ENCODE measurements around the gene FERMT1.
A peak's percentile ranks its signal among the peaks of the same experiment; 100 is the strongest.
"Not testable (repeated sequence)": the region's sequence is repeated elsewhere in the genome, so short reads cannot be mapped to it uniquely, and the experiment has no call there.

FERMT1 gene

DNA sequence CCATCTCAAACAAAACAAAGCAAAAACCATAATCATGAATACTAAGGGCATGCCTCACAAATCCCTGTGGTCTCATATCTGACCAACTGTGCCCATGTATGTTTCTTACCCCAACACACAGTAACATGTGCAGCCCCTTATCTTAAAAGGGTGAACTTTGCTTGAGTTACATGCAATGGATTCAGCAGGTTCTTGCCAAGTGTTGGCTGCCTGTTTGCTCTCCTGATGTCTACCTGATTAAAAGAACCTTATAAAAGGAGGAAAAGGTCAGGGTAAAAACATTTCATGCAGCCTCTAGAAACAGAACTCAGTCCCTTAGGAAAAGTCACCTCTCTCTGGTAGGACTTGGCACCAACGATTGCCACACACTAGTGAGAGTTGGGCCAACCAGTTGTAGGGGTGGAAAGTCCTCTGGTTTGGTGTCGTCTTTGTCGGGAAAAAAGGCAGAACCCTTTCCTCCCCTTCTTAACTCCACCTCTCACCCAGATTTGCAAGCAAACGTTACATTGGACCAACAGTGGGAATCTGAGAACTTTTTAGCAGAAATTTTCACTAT, 55.0 kb downstream of the FERMT1 start:
- no peak for DNase-seq

DNA sequence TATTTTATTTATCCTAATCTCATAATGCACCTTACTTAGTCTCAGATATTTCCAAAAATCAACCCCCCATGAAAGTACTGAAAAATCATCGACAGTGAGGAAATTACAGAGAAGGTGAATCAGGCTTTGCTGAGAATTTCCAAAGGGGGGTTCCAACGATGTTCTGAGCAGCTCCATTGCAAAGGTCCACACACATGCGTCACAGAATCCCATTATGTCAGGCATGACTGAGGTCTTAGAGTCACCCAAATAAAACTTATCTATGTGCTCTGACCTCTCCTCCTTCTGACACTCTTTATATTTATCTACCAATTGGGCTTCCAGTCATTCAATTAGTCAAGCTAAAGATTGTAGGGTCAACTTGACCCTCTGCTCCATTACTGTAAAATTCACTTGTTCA, 56.2 kb downstream of the FERMT1 start:
- no peak for DNase-seq

DNA sequence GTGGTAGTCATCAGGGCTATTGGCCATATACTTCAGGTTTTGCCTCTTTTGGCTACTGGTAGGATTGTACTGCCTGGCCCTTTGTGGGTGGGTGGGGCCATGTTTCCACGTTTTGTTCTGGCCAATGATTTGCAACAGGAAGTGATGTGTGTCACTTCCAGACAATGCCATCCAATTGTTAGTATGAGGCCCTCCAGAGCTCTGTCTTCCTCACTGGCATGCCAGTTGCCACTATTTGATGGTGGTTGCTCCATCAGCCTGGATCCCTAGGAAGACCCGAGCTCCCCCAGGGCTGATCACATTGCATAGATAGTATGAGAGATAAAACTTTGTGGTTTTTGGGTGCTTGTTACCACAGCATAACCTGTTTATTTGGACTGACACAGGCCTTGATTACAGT, 61.3 kb downstream of the FERMT1 start:
- DNase-seq, result no peak

DNA sequence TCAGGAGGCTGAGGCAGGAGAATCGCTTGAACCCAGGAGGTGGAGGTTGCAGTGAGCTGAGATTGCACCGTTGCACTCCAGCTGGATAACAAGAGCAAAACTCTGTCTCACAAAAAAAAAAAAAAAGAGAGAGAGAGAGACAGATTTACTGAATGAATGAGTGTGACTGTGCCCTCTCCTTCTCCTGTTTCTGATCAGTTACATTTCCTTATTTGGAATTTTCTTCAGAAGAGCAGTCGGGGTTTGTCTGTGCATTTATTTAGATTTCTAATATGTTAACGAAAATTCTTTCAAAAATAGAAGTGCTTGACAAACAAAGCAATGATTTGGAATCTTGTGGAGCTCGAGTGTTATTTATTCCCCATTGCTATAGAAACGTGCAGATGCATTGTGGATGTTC, 62.6 kb downstream of the FERMT1 start:
- no peak for DNase-seq

DNA sequence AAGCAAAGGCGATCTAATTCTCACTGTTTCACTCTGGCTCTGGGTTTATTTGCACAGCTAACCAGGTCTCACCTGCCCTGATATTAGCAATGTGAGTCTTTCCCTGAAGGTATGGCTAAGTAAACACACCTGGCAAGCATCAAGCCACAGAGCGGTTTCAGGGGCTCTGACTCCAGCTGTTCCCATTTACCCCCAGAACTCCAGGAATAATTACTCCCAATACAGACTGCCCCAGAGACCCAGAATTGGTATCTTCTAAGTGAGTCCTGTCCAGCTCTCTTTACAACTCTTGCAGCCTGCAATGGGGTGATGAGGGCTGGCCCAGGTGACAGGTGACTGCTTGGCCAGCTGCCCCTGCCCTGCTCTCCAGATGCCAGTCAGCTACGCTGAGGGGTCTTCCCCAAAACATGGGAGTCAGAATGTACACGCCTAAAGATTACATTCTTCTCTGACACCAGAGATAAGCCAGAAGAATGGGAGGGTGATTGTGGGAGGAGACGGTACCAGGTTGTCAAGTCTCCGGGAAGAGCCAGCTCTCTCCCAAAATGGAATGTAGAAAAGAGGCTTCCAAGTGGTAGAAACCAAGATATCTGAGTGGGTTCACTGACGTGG, 64.0 kb downstream of the FERMT1 start:
- DNase-seq, result peak; percentile 92

DNA sequence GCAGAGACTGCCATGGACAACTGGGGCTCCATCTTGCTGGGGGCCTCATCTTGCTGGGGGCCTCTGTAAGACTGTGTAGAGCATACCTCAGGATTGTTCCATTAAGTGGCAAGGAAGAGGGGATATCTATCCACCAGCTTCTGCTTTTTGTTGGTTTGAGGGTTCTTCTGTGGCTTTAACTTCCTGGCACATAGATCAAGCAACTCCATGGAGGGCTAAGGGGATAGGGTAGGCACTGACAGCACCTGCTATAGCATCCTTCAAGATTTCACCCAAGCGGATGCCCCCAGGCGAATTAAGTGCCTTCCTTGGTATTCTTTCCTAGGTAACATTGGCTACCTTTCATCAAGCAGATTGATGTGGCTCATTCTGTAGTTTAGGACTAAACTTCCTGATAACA, 65.1 kb downstream of the FERMT1 start:
- no peak for DNase-seq

DNA sequence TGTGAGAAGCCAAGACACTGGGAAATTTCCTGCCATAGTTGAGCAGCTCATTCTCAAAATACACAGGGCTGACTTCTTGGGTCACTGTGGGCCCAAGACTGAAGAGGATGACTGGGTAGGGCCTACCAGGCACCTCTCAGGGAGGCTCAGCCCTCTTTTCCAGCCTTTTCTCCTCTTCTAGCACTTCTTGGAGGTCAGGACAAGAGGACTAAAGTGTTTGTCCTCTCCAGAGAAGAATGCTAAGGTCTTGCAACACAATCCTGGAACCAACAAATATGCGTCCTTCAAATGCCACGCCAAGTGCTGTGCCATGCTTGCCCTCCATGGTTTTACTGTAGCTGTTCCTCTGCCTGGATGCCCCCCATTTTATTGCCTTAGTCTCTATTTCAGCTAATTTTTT, 65.7 kb downstream of the FERMT1 start:
- no peak for DNase-seq

DNA sequence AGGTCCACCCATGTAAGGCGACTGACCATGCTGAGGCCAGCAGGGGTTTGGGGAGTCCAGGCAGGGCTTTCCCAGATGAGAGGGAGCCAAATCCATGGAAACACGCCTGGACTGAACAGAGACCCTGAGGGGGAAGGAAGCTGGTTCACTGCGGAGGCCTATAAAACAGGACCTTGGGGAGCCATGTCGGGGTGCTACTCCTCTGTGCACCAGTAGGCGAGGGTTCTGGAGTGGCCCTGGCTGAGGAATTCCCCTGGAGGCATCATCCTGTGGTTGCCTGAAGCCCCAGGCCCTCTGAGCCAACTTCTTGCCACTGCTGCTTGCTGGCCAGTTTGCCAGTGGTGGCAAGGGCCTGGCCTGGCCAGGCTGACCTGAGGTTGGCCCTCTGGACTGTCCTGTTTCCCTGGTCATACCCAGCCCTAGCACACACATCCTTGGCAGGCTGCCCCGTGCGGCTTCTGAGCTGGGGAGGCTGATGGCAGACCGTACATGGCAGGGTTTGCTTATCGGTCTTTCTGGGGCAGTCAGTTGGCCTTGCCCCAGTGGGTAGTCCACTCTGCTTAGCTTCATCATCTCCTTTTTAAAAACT, 66.8 kb downstream of the FERMT1 start:
- DNase-seq, result no peak

DNA sequence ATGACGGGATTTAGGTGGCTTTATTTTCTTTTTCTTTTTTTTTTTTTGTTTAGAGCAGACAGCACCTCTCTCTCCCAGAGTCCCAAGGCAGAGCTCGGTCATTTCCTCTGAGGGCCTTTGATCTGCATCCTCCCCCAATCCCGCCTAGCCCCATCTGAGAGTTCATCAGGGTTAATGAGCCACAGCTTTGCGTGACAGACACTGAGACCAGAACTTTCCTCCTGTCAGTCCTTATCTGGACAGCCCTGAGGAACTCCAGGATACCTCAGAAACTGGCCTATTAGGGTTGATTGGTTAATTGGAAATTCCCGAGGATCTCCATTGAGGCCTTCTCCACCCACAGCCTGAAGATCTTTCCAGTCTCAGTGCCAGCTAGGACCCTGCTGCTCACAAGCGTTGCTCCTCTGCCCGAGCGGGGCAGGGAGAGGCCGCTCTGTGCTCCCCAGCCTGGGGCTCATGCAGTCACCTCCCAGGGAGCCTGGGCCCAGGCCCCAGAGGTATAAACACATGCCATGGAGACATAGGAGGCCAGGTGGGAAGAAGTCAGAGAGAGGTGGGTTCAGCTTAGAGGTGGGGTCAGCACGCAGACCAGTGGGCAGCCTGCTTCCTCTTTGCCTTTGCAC, 67.6 kb downstream of the FERMT1 start:
- DNase-seq, result no peak

DNA sequence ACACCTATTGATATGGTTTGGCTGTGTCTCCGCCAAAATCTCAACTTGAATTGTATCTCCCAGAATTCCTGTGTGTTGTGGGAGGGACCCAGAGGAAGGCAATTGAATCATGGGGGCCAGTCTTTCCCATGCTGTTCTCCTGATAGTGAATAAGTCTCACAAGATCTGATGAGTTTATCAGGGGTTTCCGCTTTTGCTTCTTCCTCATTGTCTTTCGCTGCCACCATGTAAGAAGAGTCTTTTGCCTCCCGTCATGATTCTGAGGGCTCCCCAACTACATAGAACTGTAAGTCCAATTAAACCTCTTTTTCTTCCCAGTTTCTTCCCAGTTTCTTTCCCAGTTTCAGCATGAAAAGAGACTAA, 68.2 kb downstream of the FERMT1 start:
- not testable (repeated sequence) for DNase-seq

DNA sequence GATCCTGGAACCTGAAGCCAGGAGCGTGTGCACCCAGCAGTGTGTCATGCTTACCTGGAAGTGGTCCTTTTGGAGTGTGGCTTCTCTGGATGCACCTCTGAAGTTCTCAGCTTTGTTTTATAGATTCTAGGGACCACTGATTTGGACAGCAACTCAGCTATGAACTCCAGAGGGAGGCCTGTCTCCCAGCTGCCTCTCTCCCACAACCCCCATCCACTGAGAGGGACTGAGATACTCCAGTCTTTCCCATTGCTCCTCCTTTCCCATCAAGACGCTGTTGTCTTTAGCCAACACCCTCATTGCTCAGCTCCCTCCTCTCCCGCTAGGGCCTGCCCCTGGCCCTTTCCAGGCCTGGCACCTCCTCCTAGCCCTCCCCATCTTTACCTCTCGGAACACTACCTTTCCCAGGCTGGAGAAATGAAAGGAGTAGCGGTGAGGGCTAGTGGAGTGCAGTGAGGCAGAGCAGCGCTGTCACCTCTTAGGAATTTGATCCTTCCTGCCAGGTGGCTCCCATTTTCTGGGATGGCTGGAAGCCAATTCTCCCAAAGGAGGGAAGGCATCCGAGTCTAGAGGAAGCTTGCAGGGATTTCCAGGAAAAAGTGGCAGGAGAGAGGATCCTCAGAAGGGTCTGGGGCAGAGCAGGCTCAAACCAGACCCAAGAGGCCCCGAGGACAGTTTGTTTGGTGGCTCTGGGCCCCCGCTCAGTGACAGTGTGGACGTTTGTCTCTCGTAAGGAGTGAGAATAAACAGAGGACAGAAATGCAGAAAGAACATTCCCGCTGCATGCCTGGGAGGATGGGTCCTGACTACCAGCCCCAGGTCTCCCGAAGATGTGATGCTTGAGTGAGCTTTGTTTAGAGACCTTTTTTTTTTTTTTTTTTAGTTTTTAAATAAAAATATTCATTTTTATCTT, 68.8 kb downstream of the FERMT1 start, which contains the start of gene LRRN4:
LRRN4 (minus strand) TSS at position 285 of the 913 bp plus-strand sequence. CDS start 1,261 bp downstream, outside the sequence.
- peak; percentile 28 for DNase-seq

DNA sequence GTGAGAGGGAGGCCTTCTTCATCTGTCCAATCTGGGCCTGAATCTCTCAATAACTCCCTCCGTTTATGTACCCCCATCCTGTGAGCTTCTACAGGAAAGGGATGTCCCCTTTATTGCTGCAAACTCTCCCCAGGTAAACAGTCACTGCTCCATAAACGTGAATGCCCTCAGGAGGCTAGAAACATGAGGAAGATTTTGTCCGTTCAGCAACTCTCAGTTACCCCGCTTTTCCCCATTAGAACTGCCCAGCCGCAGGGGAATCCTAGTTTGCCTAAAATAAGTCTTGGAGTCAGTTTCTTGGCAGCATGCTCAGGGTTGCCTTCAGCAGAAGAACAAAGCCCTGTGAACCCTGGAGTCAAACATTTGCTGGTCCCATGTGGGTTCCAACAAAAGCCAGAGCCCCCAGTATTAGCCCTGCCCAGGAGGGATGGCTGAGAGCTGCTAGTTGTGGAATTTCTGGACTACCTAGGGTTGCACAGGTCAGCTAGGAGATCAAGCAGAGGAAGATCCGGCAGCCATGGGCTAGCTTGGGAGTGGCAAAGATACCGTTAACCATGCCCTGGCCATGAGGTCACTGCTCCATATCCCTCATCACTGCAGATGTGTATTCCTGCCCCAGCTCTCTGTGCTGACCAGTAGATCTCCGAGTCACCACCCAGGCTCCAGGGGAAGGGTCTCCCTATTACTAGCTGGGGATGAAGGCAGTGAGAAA, 69.6 kb downstream of the FERMT1 start:
- DNase-seq, result no peak

DNA sequence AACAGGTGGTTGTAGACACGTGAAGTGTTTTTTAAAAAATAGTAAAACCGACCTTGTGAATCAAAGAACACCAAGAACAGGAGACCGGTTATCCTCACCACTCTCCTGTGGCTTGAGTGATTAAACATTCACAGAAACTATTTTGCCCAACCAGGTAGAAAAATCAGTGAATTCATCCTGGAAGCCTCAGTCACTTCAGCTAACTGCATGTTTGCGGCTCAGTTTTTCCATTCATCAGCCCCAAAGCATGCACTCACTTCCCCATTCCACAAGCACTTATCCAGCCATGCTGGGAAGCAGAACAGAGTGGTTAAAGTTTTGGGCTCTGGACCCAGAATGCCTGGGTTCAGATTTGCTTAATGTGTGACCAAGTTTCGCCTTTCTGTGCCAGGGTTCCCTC, 71.3 kb downstream of the FERMT1 start:
- DNase-seq, result no peak

DNA sequence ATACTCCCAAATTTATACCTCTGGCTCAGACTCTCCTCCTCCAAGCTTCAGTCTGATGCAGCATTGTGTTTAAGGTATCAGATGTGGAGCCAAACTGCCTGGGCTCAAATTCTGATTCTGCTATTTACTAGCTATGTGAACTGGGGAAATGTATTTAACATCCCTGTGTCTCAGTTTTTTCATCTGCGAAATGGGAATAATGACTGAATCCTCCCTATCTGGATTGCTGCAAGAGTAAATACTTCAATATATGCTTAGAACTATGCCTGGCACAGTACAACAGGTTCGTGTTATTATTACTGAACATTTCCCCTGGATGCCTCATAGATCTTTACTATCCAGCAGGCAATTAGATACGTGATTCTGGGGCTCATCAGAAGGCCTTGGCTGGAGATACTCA, 74.4 kb downstream of the FERMT1 start:
- DNase-seq, result no peak

DNA sequence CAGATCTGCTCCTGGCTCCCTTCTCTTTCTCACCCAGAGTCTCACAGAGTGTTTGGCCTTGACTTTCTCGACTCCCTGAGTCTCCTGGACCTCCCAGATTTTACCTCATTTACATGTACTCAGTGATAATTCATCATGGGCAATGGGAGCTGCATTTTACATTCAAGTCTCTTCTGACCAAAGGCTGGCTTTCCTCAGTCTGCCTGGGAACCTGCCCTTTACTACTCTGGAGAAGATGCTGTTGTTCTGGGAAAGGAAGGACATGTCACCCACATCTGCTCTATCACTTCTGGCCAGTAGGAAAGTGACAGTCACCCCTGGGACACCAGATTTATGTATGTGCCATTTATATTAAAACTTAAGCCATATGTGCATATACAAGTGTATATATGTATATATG, 76.4 kb downstream of the FERMT1 start:
- no peak for DNase-seq

DNA sequence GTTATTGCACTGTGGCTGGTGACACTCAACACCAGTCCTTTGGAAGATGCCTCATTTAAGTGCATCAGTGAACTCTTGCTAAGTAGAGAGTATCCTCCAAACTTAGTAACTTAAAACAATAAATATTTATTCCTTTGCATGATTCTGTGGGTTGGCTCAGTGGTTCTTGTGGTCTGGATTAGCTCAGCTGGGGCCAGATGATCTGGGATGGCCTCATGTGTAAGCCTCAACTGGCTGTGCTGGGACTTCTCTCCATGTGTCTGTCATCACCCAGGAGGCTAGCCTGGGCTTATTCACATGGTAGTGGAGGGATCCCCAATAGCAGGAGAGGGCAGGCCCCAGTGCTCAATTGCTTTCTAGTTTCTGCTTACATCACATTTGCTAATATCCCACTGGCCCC, 77.3 kb downstream of the FERMT1 start:
- DNase-seq, result no peak

DNA sequence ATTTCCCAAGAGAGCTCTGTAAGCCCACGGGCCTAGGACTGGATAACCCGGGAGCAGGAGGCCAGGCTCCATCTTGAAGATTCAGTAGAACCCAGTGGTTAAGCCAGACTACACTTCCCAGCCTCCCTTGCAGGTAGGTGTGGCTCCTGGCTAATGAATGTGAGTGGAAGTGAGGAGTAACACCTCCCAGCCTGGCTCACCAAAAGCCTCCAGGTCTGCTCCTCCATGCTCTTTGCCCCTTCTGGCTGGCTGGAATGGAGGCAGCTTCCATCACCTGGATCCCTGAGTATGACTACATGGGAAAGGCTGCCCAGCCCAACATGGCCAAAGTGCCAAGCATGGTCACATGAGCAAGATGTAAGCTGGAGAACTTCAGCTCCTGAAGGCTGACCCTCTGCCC, 78.7 kb downstream of the FERMT1 start:
- no peak for DNase-seq

DNA sequence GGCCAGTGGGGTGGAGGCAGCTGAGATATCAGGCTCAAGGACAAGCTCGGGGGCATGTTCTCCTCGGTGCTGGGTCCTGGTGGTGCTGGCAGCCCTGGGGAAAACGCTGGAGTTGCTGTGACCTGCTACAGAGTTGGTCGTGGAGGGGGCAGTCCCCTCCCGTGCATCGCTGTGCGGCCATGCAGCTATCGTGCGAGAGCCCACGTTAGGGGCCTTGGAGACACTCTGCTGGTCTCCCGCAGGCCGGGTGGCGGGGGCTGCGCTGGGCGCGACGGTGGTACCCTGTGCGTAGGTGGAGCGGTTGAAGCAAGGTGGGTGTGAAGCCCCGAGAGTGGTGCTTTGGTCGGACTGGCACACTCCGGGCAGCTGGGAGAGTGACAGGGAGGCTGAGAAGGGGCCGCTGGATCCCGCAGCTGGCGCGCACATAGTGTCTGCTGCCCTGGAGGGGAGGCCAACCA, 81.0 kb downstream of the FERMT1 start:
- DNase-seq, result no peak

DNA sequence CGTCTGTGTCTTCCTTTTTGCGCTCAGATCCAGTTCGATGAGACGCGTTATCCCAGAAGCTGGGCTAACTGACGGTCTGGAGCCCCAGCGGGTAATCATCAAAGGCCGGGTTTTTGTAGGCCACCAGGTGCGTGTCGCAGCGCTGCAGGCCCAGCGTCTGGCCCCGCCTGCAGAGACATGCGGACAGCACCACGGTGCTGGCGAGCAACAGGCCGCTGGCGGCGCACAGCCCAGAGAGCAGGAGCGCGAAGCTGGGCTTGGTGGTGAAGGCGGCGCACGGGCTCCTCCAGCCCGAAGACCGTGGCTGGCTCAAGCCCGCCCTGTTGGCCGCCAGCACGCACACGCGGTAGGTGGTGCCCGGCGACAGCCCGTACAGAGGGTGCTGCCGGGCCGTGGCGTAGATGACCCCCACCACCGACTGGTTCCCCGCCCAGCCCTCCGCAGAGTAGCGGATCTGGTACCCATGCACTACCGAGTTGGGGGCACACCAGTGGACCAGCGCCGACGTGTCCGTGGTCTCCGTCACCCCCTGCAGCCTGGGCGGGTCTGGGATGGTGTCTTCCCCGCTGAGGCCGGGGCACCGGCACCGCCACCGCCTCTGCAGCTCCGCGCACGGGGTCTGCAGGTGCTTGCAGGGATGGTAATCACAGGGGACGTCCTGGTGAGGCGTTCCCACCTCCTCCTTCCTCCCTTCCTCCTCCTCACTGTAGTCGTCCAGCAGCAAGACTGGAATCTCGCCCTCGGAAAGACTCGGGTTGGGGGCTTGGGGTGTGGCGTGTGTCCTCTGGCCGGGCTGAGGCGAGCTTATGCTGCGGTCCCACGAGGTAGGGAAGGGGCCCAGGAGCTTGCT, 81.6 kb downstream of the FERMT1 start:
- DNase-seq, result no peak

DNA sequence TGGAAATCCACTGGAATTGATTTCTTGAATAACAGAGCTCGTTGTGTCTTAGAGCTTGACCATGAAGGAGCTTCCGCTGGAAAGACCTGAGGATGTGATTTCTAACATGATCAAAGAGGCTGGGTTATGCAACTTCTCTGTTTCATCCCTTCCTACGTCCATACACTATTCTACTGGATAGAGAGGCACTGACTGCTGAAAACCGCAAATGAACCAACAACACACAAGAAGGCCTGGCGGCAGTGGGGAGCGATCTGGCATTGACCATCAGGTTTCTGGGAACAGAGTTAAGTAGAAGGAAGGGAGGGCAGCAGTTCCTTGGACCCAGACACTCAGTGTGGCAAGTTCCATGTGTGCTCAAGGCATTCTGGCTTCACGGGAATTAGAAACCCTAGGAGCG, 82.3 kb downstream of the FERMT1 start:
- no peak for DNase-seq

DNA sequence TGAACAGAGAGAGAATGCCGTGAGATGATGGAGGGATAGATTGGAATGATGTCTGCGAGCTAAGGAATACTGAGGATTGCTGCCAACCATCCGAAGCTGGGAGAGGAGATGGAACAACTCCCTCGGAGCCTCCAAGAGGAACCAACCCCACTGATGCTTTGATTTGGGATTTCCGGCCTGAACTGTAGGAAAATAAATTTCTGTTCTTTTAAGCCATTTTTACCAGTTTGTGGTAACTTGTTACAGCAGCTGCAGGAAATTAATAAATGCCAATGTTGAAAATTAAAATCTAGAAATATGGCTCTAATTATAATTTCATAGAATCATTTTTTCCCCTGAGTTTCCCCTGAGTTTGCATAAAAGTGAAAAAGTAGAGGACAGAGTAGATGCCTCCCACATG, 83.1 kb downstream of the FERMT1 start:
- no peak for DNase-seq

DNA sequence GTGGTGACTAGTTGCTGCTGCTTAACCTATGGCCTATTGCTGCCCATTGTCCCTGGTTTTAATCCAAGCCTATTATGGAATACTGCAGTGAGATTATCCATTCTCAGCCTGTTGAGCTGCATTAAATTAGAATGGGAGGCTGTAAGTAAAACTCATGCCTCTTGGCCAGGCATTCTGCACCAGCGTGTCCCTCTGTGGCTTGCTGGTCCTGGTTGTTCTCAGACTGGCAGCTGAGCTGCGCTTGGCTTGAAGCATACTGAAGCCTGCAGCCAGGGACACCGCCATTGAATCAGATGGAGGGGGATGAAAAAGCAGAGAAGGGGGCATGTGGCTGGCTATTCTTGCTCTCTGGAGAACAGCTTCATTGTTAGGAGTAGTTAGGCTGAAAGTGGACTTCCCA, 84.6 kb downstream of the FERMT1 start:
- DNase-seq, result no peak
